ENCODE results near the gene CAPNS2.

GRCh38 chr16:55540221-55540620 is 26.3 kb upstream of the CAPNS2 start:
- no peak for TF ChIP-seq ZNF30 (CRISPR knock-in tag; IDR thresholded peaks at IDR 0.05)
- TF ChIP-seq RFX5 (IDR thresholded peaks at IDR 0.05; ENCODE audit: low read depth, low read length) = no peak
- TF ChIP-seq, protein P1, sequence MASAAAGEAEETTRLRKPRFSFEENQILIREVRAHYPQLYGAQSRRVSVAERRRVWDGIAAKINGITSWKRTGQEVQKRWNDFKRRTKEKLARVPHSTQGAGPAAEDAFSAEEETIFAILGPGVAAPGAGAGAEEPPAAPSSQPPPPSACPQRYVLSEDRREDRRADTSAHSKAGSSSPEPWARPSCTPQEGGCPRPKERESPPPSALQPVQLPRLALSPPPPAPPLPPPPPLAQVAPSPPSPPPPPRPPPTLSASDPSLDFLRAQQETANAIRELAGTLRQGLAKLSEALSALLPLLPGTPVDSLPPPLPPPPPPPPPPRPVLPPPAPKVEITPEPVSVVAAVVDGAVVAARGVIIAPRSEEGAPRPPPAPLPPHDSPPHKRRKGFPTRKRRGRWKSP (CRISPR knock-in tag; IDR thresholded peaks at IDR 0.05) = no peak
- TF ChIP-seq, protein P2, sequence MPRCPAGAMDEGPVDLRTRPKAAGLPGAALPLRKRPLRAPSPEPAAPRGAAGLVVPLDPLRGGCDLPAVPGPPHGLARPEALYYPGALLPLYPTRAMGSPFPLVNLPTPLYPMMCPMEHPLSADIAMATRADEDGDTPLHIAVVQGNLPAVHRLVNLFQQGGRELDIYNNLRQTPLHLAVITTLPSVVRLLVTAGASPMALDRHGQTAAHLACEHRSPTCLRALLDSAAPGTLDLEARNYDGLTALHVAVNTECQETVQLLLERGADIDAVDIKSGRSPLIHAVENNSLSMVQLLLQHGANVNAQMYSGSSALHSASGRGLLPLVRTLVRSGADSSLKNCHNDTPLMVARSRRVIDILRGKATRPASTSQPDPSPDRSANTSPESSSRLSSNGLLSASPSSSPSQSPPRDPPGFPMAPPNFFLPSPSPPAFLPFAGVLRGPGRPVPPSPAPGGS (CRISPR knock-in tag; IDR thresholded peaks at IDR 0.05) = no peak
- no peak for TF ChIP-seq SETDB1 (CRISPR knock-in tag; IDR thresholded peaks at IDR 0.05; ENCODE audit: borderline replicate concordance)
- no peak for TF ChIP-seq ZNF354B (CRISPR knock-in tag; IDR thresholded peaks at IDR 0.05)
- TF ChIP-seq EZH2 (conservative IDR thresholded peaks at IDR 0.05; ENCODE audit: low read depth, low read length) = no peak
